GM12892 (cell line): ENCODE results near the gene KDM6A.

Source experiments
- POLR2A ChIP-seq: IDR thresholded peaks from 2 replicates; pipeline ENCODE4 v1.6.1; 2011; ENCODE audit warnings: low read depth, low read length, control low read depth
- POLR2AphosphoS5 ChIP-seq: IDR thresholded peaks from 2 replicates; pipeline ENCODE4 v1.6.1; 2011; ENCODE audit warnings: low read depth, low read length, control low read depth
- TAF1 ChIP-seq: IDR thresholded peaks from 2 replicates; pipeline ENCODE4 v1.6.1; 2011; ENCODE audit warnings: low read depth, mild to moderate bottlenecking, control low read depth, low read length, borderline replicate concordance

GRCh38 chrX:44946771-44947170 is 73.8 kb downstream of the KDM6A start:
- TF ChIP-seq POLR2A, result no peak
- TF ChIP-seq TAF1, result no peak
- TF ChIP-seq POLR2AphosphoS5, result no peak
